ENCODE measurements around the gene HMX1.

HMX1 gene

GRCh38 chr4:8829584-8829983 is 42.1 kb downstream of the HMX1 start:
- no peak for DNase-seq
- H3K27me3 Mint-ChIP-seq: no peaks in the 10 kb centered on the region
- H3K4me1 Mint-ChIP-seq (ENCODE audit: low read depth): no peaks in the 10 kb centered on the region
- no peaks in the 10 kb centered on the region for H3K36me3 Mint-ChIP-seq (ENCODE audit: low read depth)
- H3K9me3 Mint-ChIP-seq: no peaks in the 10 kb centered on the region
- H3K27ac Mint-ChIP-seq: no peak overlapping the region
- H3K4me3 Mint-ChIP-seq: no peak overlapping the region

- H3K36me3 Mint-ChIP-seq (ENCODE audit: low read depth): no peaks in the 10 kb centered on the region
- no peak overlapping the region for H3K27ac Mint-ChIP-seq
- no peaks in the 10 kb centered on the region for H3K4me1 Mint-ChIP-seq (ENCODE audit: low read depth)
Observed at GRCh38 chr4:8828869-8829268, 42.8 kb downstream of the HMX1 start.

GRCh38 chr4:8821151-8821950 is 50.3 kb downstream of the HMX1 start:
- DNase-seq: no peak
- no peak overlapping the region for H3K27ac Mint-ChIP-seq

More at GRCh38 chr4:8828869-8829268, 42.8 kb downstream of the HMX1 start:
- DNase-seq: no peak
- H3K4me3 Mint-ChIP-seq: no peak overlapping the region
- no peaks in the 10 kb centered on the region for H3K9me3 Mint-ChIP-seq
- no peaks in the 10 kb centered on the region for H3K27me3 Mint-ChIP-seq

GRCh38 chr4:8820178-8821102 is 51.2 kb downstream of the HMX1 start:
- Mint-ChIP-seq H3K27me3 (peaks cover 16% of the 10 kb centered on the region), H3K36me3 (ENCODE audit: low read depth) (no peaks in the 10 kb centered on the region), H3K27ac (no peak overlapping the region), H3K4me3 (no peak overlapping the region), H3K9me3 (no peaks in the 10 kb centered on the region), H3K4me1 (ENCODE audit: low read depth) (no peaks in the 10 kb centered on the region)
- no peak for DNase-seq

More at GRCh38 chr4:8821151-8821950, 50.3 kb downstream of the HMX1 start:
- H3K27me3 Mint-ChIP-seq: peaks cover 16% of the 10 kb centered on the region
- no peaks in the 10 kb centered on the region for H3K4me1 Mint-ChIP-seq (ENCODE audit: low read depth)
- H3K36me3 Mint-ChIP-seq (ENCODE audit: low read depth): no peaks in the 10 kb centered on the region
- H3K9me3 Mint-ChIP-seq: no peaks in the 10 kb centered on the region
- no peak overlapping the region for H3K4me3 Mint-ChIP-seq

- Mint-ChIP-seq H3K27ac (no peak overlapping the region), H3K9me3 (no peaks in the 10 kb centered on the region), H3K4me3 (no peak overlapping the region), H3K27me3 (peaks cover 16% of the 10 kb centered on the region), H3K36me3 (ENCODE audit: low read depth) (no peaks in the 10 kb centered on the region), H3K4me1 (ENCODE audit: low read depth) (no peaks in the 10 kb centered on the region)
- DNase-seq: no peak
Observed at GRCh38 chr4:8819473-8820177, 52.0 kb downstream of the HMX1 start.

GRCh38 chr4:8819019-8819418 is 52.6 kb downstream of the HMX1 start:
- H3K4me3 Mint-ChIP-seq: no peak overlapping the region
- H3K9me3 Mint-ChIP-seq: no peaks in the 10 kb centered on the region
- H3K27me3 Mint-ChIP-seq: peaks cover 16% of the 10 kb centered on the region
- no peak overlapping the region for H3K27ac Mint-ChIP-seq
- no peaks in the 10 kb centered on the region for H3K4me1 Mint-ChIP-seq (ENCODE audit: low read depth)
- no peak for DNase-seq
- H3K36me3 Mint-ChIP-seq (ENCODE audit: low read depth): no peaks in the 10 kb centered on the region

- DNase-seq: peak; percentile 5
- no peak overlapping the region for H3K27ac Mint-ChIP-seq
- H3K4me3 Mint-ChIP-seq: no peak overlapping the region
- no peaks in the 10 kb centered on the region for H3K36me3 Mint-ChIP-seq (ENCODE audit: low read depth)
- peaks cover 16% of the 10 kb centered on the region for H3K27me3 Mint-ChIP-seq
- H3K9me3 Mint-ChIP-seq: no peaks in the 10 kb centered on the region
- no peaks in the 10 kb centered on the region for H3K4me1 Mint-ChIP-seq (ENCODE audit: low read depth)
Observed at GRCh38 chr4:8818063-8818881, 53.4 kb downstream of the HMX1 start.

- H3K4me3 Mint-ChIP-seq: no peak overlapping the region
- peaks cover 13% of the 10 kb centered on the region for H3K27me3 Mint-ChIP-seq
- no peak overlapping the region for H3K27ac Mint-ChIP-seq
- no peaks in the 10 kb centered on the region for H3K36me3 Mint-ChIP-seq (ENCODE audit: low read depth)
- no peaks in the 10 kb centered on the region for H3K9me3 Mint-ChIP-seq
- no peaks in the 10 kb centered on the region for H3K4me1 Mint-ChIP-seq (ENCODE audit: low read depth)
- no peak for DNase-seq
Observed at GRCh38 chr4:8817813-8818062, 53.9 kb downstream of the HMX1 start.

GRCh38 chr4:8817096-8817812 is 54.4 kb downstream of the HMX1 start:
- no peaks in the 10 kb centered on the region for H3K9me3 Mint-ChIP-seq
- H3K27ac Mint-ChIP-seq: no peak overlapping the region
- no peaks in the 10 kb centered on the region for H3K36me3 Mint-ChIP-seq (ENCODE audit: low read depth)
- no peak overlapping the region for H3K4me3 Mint-ChIP-seq
- DNase-seq: peak; percentile 2
- peaks cover 11% of the 10 kb centered on the region for H3K27me3 Mint-ChIP-seq
- H3K4me1 Mint-ChIP-seq (ENCODE audit: low read depth): no peaks in the 10 kb centered on the region

Measured in activated T-cell treated with anti-CD3 and anti-CD28 coated beads, Interleukin-2, amount 50 U/mL, for 24 hours (primary cell).